Measurements from ENCODE around the gene ARL4D.

DNA sequence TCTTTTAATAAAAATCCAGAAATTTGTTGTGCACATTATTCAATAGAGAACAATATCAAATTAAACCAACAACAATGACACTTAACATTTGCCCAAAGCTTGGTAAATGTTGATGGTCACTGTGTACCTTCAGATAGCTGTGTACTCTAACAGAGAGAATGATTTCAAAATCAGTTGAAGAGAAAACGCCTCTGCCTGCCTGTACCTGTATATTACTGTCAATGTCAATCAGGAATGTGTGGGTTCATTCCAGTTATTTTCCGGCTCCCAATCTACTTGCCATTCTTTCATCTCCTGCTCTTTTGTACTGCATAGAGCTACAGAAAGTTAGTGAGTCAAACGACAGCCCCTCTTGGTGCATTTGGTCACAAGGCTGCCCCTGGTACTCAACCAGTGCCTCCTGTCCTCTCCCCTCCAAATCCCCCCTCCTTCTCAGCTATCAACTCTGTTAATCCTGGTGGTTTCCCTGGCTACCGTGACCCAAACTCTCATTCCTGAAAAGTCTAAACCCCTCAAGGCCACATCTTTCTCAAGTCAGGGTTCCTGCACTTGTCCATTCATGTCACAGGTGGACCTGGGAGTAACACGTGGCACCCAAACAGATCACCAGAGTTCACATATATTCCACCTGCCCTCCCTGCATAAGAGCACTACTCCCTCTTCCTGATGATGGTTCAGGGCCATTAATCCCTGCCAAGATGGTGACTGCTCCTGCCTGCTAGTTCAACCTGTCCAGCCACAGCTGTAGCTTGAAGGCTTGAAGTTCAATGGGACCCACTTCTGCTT, 13.6 kb upstream of the ARL4D start:
- TF ChIP-seq EZH2phosphoT487 (IDR thresholded peaks at IDR 0.05; ENCODE audit: insufficient read depth, low read depth) = no peak
- TF ChIP-seq EZH2 (IDR thresholded peaks at IDR 0.05; ENCODE audit: insufficient read depth, poor library complexity, severe bottlenecking) = no peak
